A673 (cell line): ENCODE measurements around the gene TNFRSF14.
"Not testable (repeated sequence)": the region's sequence is repeated elsewhere in the genome, so short reads cannot be mapped to it uniquely, and the experiment has no call there.

Experiments
- CTCF ChIP-seq: fragments of 300-800, 200-600 bp; sonication (generic); conservative IDR thresholded peaks from 2 replicates; pipeline ENCODE4 v1.5.1; 2017; ENCODE audit warnings: low read depth, mild to moderate bottlenecking, antibody characterized with exemption, low read length, moderate library complexity, mixed read lengths
- EZH2 ChIP-seq: fragments of 200-600 bp; sonication (generic); IDR thresholded peaks from 2 replicates; pipeline ENCODE4 v1.6.1; 2017; ENCODE audit warnings: borderline replicate concordance, low read depth, mild to moderate bottlenecking, mixed read lengths, antibody characterized with exemption, low read length; ENCODE audit not compliant: poor library complexity, severe bottlenecking

DNA sequence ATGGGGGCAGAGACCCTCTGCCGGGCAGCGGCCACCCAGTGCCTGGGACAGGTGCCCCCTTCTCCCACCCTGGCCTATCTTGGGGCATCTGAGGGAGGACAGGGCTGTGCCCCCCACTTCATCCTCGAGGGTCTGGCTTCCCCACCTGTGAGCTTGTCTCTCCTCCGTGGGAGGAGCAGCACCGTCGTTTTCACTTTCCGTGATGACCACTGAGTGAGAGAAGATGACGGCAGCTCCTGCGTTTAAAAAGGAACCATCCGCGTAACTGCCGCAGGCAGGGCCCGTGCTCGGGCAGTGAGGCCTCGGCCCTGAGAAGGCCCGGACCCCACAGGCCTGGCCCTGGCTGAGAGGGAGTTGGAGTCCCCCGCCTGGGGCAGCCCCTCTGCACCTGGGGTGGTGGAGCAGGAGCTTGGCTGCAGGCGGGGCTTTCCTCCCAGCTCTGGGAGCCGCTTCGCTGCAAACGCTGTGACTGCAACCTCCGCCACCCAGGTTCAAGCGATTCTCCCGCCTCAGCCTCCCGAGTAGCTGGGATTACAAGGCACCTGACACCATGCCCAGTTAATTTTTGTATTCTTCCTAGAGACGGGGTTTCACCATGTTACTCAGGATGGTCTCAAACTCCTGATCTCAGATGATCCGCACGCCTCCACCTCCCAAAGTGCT lies 6.7 kb upstream of the TNFRSF14 start:
- TF ChIP-seq CTCF, EZH2: not testable (repeated sequence)
